ENCODE data around the gene POU2AF1. TPM values are rescaled to one million over a fixed set of nuclear protein-coding genes. Genes with fewer than 3 reads are reported as not detected.

The POU2AF1 gene
- total and polyA plus RNA-seq, 2 experiments from 2014 or later, result not detected

GRCh38 chr11:111388420-111388819 lies 9.3 kb upstream of the POU2AF1 start:
- ATAC-seq, result no peak
- no peak overlapping the region for H3K4me2 ChIP-seq
- no peaks in the 10 kb centered on the region for H3F3A ChIP-seq (replicated peaks; ENCODE audit: low read depth)
- no peak overlapping the region; the same call in 1 of the 2 replicates for H2AFZ ChIP-seq
- no peaks in the 10 kb centered on the region for H3K36me3 Mint-ChIP-seq (ENCODE audit: low read depth)
- no peaks in the 10 kb centered on the region for H3K79me2 ChIP-seq (replicated peaks; ENCODE audit: insufficient read depth)
- no peaks in the 10 kb centered on the region for H3K27me3 ChIP-seq (ENCODE audit: insufficient read depth)
- TF ChIP-seq EZH2phosphoT487 (IDR thresholded peaks at IDR 0.05; ENCODE audit: unreplicated experiment) (no peak), ZNF114 (CRISPR knock-in tag; IDR thresholded peaks at IDR 0.05) (no peak), REST (IDR thresholded peaks at IDR 0.05; ENCODE audit: unreplicated experiment) (no peak), ZNF462 (CRISPR knock-in tag; IDR thresholded peaks at IDR 0.05) (no peak), EZH2 (IDR thresholded peaks at IDR 0.05; ENCODE audit: low read depth, unreplicated experiment) (no peak), POLR2AphosphoS5 (IDR thresholded peaks at IDR 0.05; ENCODE audit: low read depth) (no peak), CTCF (conservative IDR thresholded peaks at IDR 0.05; ENCODE audit: low read depth in 2 of 2) (no peak), CREB1 (CRISPR knock-in tag; IDR thresholded peaks at IDR 0.05; ENCODE audit: low read depth) (no peak), JUNB (IDR thresholded peaks at IDR 0.05; ENCODE audit: unreplicated experiment) (no peak), STAT1 (IDR thresholded peaks at IDR 0.05; ENCODE audit: unreplicated experiment) (no peak), ETS1 (IDR thresholded peaks at IDR 0.05) (no peak), ZNF331 (CRISPR knock-in tag; IDR thresholded peaks at IDR 0.05; ENCODE audit: low read depth) (no peak), NANOG (IDR thresholded peaks at IDR 0.05; ENCODE audit: borderline replicate concordance) (no peak)
- peaks cover 2% of the 10 kb centered on the region; the same call in 1 of the 3 replicates for H3K4me1 Mint-ChIP-seq
- no peaks in the 10 kb centered on the region for H3K27me3 Mint-ChIP-seq (ENCODE audit: insufficient read depth, low read depth, poor library complexity)
- no peak for DNase-seq (ENCODE audit: low spot score)
- no peaks in the 10 kb centered on the region for H3K4me1 ChIP-seq (ENCODE audit: insufficient read depth)
- no peak overlapping the region for H3K27ac ChIP-seq (ENCODE audit: low read depth)
- peaks cover 9% of the 10 kb centered on the region for H3K9me2 ChIP-seq (ENCODE audit: insufficient read depth)
- H3K4me3 Mint-ChIP-seq, result no peak overlapping the region
- H3K9me3 Mint-ChIP-seq, result no peaks in the 10 kb centered on the region
- no peak overlapping the region for H3K4me3 ChIP-seq
- H3K36me3 ChIP-seq (ENCODE audit: insufficient read depth), result no peaks in the 10 kb centered on the region
- H3K27ac Mint-ChIP-seq, result no peak overlapping the region
- H4K20me1 ChIP-seq (replicated peaks; ENCODE audit: insufficient read depth), result no peaks in the 10 kb centered on the region

All from GM23338 (cell line).